Activated CD4-positive, alpha-beta memory T cell treated with anti-CD3 and anti-CD28 coated beads, Interleukin-2, amount 10 ng/mL, durations not matched to agents 7 days and 5 days (primary cell): ENCODE data around the gene ADORA1. TPM values are rescaled to one million over a fixed set of nuclear protein-coding genes. Genes with fewer than 3 reads are reported as not detected.

Source experiments
- CTCF ChIA-PET: fragments of 350-600 bp; sonication (Branson Sonifier 250); formaldehyde crosslinking; loops from one replicate; lab custom pipeline; 2021; ENCODE audit warnings: antibody characterized with exemption, inconsistent platforms; lab: Charles Lee
- POLR2A ChIA-PET: fragments of 350-600 bp; sonication (Branson Sonifier 250); formaldehyde crosslinking; loops from one replicate; lab custom pipeline; 2021; ENCODE audit warnings: antibody characterized with exemption; lab: Charles Lee
- DNase-seq: peaks from one replicate; pipeline ENCODE4 v3.0.0-alpha.2; 2020
- H3K27ac Mint-ChIP-seq: one replicate; pipeline ENCODE4 v1.8.0; 2021; ENCODE audit warnings: mild to moderate bottlenecking, mixed read lengths
- H3K27me3 Mint-ChIP-seq: one replicate; pipeline ENCODE4 v1.8.0; 2021; ENCODE audit warnings: mixed read lengths
- H3K36me3 Mint-ChIP-seq: one replicate; pipeline ENCODE4 v1.8.0; 2021; ENCODE audit warnings: low read depth, mixed read lengths
- H3K4me1 Mint-ChIP-seq: one replicate; pipeline ENCODE4 v1.8.0; 2021; ENCODE audit warnings: mixed read lengths
- H3K4me3 Mint-ChIP-seq: one replicate; pipeline ENCODE4 v1.8.0; 2021; ENCODE audit warnings: mild to moderate bottlenecking, mixed read lengths
- H3K9me3 Mint-ChIP-seq: one replicate; pipeline ENCODE4 v1.8.0; 2021; ENCODE audit warnings: mixed read lengths
- total RNA-seq, 2 experiments: library from RNA; stranded (reverse); gene quantifications; one replicate each; pipeline ENCODE4 v1.2.3, GENCODE V29; 2021

Gene ADORA1
- total RNA-seq: under 1 TPM in 1 of 2 experiments, not detected in 1; 0.40 TPM

DNA sequence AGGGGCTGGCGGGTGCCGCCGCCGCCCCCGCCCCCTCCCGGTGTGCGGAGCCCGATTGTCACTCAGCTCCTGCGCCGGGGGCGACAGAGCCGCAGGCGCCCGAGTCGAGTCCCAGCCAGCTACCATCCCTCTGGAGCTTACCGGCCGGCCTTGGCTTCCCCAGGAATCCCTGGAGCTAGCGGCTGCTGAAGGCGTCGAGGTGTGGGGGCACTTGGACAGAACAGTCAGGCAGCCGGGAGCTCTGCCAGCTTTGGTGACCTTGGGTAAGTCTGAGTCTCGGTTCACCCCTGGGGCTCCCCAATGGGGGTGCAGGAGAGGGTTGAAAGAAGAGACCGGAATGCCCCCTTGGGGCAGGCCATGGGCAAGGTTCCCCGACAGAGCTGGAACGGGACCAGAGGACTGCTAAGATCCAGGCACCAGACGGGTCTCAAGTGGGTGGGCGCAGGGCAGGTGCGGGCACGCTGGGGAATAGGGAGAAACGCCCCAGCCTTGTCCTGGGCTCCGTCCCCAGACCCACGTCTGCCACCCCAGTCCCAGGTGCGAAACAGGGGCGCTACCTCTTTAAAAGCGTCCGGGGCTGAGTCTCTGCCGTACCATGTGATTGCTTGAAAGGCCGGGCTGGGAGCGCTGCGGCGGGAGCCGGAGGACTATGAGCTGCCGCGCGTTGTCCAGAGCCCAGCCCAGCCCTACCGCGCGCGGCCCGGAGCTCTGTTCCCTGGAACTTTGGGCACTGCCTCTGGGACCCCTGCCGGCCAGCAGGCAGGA, at the start of gene ADORA1:
ADORA1 (plus strand) TSS at position 61 of the 765 bp plus-strand sequence. CDS start 1,116 bp downstream, outside the sequence.
- no peak for DNase-seq
- no peak within 1 kb of the TSS for H3K4me3 Mint-ChIP-seq
- H3K4me1 Mint-ChIP-seq: peaks cover 2% of the 10 kb centered on the region
- H3K27ac Mint-ChIP-seq: no peak within 1 kb of the TSS
- H3K36me3 Mint-ChIP-seq: no peaks in the 10 kb centered on the region
- H3K27me3 Mint-ChIP-seq: peaks cover 62% of the 10 kb centered on the region
- no peaks in the 10 kb centered on the region for H3K9me3 Mint-ChIP-seq
- ChIA-PET POLR2A (no interaction called here), CTCF (interaction anchor here (1.1 kb wide), 2 partner anchors 10 to 139 kb away, joined by 3 to 7 read pairs; no protein-coding TSS in a partner anchor)

GRCh38 chr1:203077956-203078355, 49.6 kb upstream of the ADORA1 start:
- ChIA-PET POLR2A (no interaction called here), CTCF (interaction anchor here (1.4 kb wide), 1 partner anchor 95 kb away, joined by 3 read pairs; no protein-coding TSS in a partner anchor)
- no peak for DNase-seq
- Mint-ChIP-seq H3K4me3 (no peak overlapping the region), H3K36me3 (no peaks in the 10 kb centered on the region), H3K4me1 (peaks cover 4% of the 10 kb centered on the region), H3K27ac (no peak overlapping the region), H3K9me3 (no peaks in the 10 kb centered on the region), H3K27me3 (peaks cover 58% of the 10 kb centered on the region)

DNA sequence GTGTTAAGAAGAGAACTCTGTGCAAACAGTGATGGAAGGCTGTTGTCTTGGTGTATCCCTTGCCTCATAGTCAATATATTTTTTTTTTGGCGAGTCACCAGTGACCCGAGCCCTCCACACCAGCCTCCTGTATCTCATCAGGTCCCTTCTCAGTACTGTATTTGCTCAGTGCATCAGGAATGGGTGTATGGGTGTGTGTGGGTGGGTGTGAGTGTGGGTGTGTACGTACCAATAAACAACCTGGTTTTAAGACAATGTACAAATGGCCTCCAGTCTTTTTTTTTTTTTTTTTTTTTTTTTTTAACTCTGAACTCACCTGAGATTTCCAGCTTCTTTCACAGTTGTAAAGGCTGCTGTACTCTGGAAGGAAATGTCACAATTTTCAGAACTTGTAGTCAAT, 49.0 kb upstream of the ADORA1 start:
- Mint-ChIP-seq H3K9me3 (no peaks in the 10 kb centered on the region), H3K27me3 (peaks cover 54% of the 10 kb centered on the region), H3K4me1 (peaks cover 4% of the 10 kb centered on the region), H3K36me3 (no peaks in the 10 kb centered on the region), H3K4me3 (no peak overlapping the region), H3K27ac (no peak overlapping the region)
- no peak for DNase-seq
- ChIA-PET POLR2A (no interaction called here), CTCF (no interaction called here)

DNA sequence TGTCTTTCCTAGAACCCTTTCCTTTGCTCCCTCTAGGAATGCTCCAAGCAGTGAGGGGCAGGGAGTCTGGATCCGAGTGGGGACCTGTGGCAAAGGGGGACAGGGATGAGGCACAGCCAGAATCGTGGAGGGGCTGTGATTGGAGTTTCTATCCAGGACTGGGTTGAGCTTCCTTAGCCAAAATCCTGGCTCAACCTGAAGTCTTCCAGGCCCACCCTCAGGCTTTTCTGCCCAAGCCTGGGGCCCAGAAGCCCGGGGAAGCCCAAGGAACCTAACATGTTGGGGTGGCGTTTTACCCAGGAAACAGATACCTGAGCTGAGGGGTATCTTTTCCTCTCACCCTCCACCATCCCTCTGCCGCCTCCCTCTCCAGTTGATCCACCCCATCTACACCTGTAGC, 47.1 kb upstream of the ADORA1 start:
- Mint-ChIP-seq H3K27me3 (peaks cover 37% of the 10 kb centered on the region), H3K36me3 (no peaks in the 10 kb centered on the region)

DNA sequence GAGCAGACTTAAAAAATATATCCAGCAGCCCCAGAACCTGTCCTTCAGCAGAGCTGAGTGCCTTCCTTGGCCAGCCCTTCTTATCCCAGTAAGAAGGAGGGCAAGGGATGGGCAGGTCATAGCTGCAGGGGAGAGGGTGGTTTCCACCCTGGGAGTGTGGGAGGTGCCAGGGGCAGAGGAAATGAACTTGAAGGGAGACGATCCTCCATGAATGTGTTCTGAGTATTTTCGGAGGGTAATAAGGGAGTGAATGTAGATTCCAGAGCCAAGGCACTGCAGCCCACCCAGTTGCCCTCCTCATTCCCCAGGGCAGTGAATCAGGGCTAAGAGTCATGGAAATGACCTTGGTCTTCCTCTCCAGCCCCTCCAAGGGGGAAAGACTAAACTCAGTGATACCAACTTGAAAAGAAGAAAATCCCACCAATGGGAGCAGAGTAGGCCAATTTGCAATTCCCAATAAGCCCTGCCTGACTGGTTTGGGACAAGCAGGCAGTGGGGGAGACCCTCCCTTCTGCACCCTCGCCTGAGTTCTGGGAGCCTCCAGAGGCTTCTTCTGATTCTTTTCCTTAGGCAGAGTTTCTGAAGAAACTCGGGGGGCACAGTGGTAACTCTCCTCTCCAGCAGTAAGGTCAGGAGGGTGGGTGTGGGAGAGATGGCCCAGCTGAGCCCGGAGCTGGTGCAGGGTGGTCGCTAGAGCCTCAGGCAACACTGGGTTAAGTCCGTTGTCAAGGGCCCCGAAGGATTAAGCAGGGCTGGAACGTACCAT, 45.9 kb upstream of the ADORA1 start:
- CTCF ChIA-PET: interaction anchor here (1.6 kb wide), 1 partner anchor 42 kb away, joined by 3 read pairs; no protein-coding TSS in a partner anchor
- no peaks in the 10 kb centered on the region for H3K9me3 Mint-ChIP-seq

More for the DNA sequence above, 47.1 kb upstream of the ADORA1 start:
- H3K4me3 Mint-ChIP-seq: no peak overlapping the region
- no peaks in the 10 kb centered on the region for H3K9me3 Mint-ChIP-seq
- CTCF ChIA-PET: no interaction called here
- POLR2A ChIA-PET: no interaction called here
- no peak overlapping the region for H3K27ac Mint-ChIP-seq
- peaks cover 4% of the 10 kb centered on the region for H3K4me1 Mint-ChIP-seq
- DNase-seq: no peak

GRCh38 chr1:203082231-203082505, 45.4 kb upstream of the ADORA1 start:
- Mint-ChIP-seq H3K27me3 (peaks cover 26% of the 10 kb centered on the region), H3K27ac (no peak overlapping the region), H3K4me3 (no peak overlapping the region), H3K36me3 (no peaks in the 10 kb centered on the region), H3K4me1 (no peaks in the 10 kb centered on the region), H3K9me3 (no peaks in the 10 kb centered on the region)
- ChIA-PET CTCF (interaction anchor here (1.6 kb wide), 1 partner anchor 43 kb away, joined by 3 read pairs; no protein-coding TSS in a partner anchor), POLR2A (no interaction called here)
- no peak for DNase-seq

More for the DNA sequence above, 45.9 kb upstream of the ADORA1 start:
- Mint-ChIP-seq H3K27ac (no peak overlapping the region), H3K27me3 (peaks cover 32% of the 10 kb centered on the region), H3K4me1 (no peaks in the 10 kb centered on the region), H3K4me3 (no peak overlapping the region), H3K36me3 (no peaks in the 10 kb centered on the region)
- no peak for DNase-seq
- POLR2A ChIA-PET: no interaction called here

- Mint-ChIP-seq H3K36me3 (no peaks in the 10 kb centered on the region), H3K27ac (no peak overlapping the region), H3K9me3 (no peaks in the 10 kb centered on the region), H3K4me1 (no peaks in the 10 kb centered on the region), H3K27me3 (peaks cover 23% of the 10 kb centered on the region), H3K4me3 (no peak overlapping the region)
- POLR2A ChIA-PET: no interaction called here
- CTCF ChIA-PET: interaction anchor here (1.6 to 2.0 kb wide), 3 partner anchors 17 to 90 kb away, joined by 3 to 8 read pairs (median 6); no protein-coding TSS in a partner anchor
- DNase-seq: no peak
Observed at GRCh38 chr1:203082571-203083462, 44.7 kb upstream of the ADORA1 start.

DNA sequence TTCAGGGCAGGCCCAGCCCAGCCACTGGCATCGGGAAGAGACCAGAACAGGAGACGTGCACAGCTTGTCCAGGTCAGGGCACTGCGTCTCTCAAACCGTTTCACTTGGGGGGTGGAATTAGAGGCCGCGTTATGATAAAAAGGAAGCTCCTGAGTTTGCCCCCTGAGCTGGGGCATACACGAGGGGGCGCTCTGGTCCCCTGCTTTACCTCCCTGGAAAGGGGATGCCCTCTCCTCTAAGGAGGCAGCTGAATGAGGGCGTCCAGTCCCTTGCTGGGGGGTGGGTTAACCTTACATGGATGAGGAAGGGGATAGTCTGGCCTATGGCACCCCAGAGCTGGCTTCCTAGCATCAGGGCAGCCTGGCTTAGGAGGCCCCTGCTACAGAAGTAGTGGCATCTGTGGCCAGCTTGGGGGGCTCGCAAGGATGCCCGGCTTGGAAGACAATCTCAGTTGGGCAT, 44.0 kb upstream of the ADORA1 start:
- Mint-ChIP-seq H3K27ac (no peak overlapping the region), H3K27me3 (peaks cover 18% of the 10 kb centered on the region), H3K4me3 (no peak overlapping the region), H3K36me3 (no peaks in the 10 kb centered on the region), H3K9me3 (no peaks in the 10 kb centered on the region), H3K4me1 (no peaks in the 10 kb centered on the region)
- ChIA-PET CTCF (interaction anchor here (1.1 to 2.5 kb wide), 5 partner anchors 18 to 133 kb away, joined by 3 to 12 read pairs (median 6); no protein-coding TSS in a partner anchor), POLR2A (no interaction called here)
- DNase-seq: peak; percentile 9

- Mint-ChIP-seq H3K27me3 (peaks cover 14% of the 10 kb centered on the region), H3K36me3 (no peaks in the 10 kb centered on the region), H3K4me3 (no peak overlapping the region), H3K27ac (no peak overlapping the region), H3K4me1 (no peaks in the 10 kb centered on the region), H3K9me3 (no peaks in the 10 kb centered on the region)
- DNase-seq: peak; percentile 45
- ChIA-PET CTCF (interaction anchor here (0.6 to 2.5 kb wide), 9 partner anchors 13 to 1012 kb away, joined by 3 to 12 read pairs (median 4); no protein-coding TSS in a partner anchor), POLR2A (no interaction called here)
Observed at GRCh38 chr1:203084588-203085527, 42.7 kb upstream of the ADORA1 start.

DNA sequence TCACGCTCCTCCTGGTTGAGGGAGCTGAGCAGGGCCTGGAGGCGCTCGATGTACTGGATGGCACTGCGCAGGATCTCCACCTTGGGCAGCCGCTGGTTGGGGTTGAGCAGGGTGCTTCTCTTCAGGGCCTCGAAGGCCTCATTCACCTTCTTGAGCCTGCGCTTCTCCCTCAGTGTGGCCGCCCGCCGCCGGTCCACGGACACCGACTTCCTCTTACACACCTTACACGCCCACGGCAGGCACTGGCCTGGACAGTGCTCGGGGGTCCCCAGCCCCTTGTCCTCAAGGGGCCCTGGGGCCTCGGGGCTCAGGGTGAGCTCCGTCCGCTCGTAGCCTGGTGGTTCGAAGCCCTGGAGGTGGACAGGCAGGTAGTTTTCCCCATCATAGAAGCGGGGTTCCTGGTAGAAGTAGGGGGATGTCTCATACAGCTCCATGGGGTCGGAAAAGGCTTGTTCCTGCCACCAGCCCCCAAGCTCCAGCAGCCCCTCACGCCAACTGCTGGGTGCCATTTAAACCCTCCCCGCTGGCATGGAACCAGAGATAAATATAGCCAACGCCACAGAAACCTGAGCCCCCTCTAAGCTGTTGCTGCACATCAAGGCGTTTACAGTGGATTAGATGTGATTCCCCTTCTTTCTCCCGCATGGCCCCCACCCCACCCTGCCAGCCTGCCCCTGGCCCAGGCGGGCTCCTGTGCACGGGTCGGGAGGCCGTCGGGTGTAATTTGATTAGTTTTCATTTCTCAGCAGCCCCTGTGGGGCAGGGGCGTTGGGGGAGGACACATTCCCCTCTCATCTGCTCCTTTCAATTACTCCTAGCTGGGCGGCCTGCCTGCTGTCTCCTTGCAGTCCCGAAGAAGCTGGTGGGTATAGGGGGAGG, 41.8 kb upstream of the ADORA1 start, which contains the start of gene MYOG:
MYOG (minus strand) TSS at position 485 of the 879 bp plus-strand sequence; CDS start at position 434, 51 bp downstream.
- Mint-ChIP-seq H3K27ac (no peak within 1 kb of the TSS), H3K27me3 (peaks cover 12% of the 10 kb centered on the region)

More for the DNA sequence above, 41.8 kb upstream of the ADORA1 start, which contains the start of gene MYOG:
- DNase-seq: peak; percentile 7
- no peaks in the 10 kb centered on the region for H3K9me3 Mint-ChIP-seq
- H3K36me3 Mint-ChIP-seq: no peaks in the 10 kb centered on the region
- H3K4me1 Mint-ChIP-seq: no peaks in the 10 kb centered on the region
- no peak within 1 kb of the TSS for H3K4me3 Mint-ChIP-seq
- ChIA-PET POLR2A (no interaction called here), CTCF (interaction anchor here (1.3 to 2.5 kb wide), 2 partner anchors 13 to 130 kb away, joined by 3 to 12 read pairs; no protein-coding TSS in a partner anchor)
